ENCODE measurements around the gene ABCC3.

Gene ABCC3

DNA sequence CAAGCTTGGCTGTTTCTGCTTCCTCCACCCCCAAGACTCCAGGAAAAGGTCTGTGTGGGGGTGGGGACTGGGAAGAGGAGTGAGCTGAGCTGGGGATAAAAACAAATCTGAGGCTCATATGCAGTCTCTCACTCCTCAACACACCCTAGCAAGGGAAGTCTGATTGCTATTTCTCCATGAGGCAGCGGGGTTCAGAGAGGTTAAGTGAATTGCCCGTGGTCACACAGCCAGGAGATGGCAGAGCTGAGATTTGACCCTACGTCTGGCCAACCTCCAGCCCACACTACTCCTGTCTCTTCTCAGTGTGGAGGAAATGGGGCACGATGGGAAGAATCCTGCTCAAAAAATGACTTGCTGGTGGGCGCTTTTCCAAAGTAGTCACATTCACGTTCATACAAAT, 4.8 kb upstream of the ABCC3 start:
- peaks cover 4 to 7% of the 10 kb centered on the region in 2 donors for H3K4me1 Mint-ChIP-seq
- H3K27ac Mint-ChIP-seq, result no peak overlapping the region
- no peak for DNase-seq
- no peaks in the 10 kb centered on the region for H3K9me3 Mint-ChIP-seq
- H3K27me3 Mint-ChIP-seq, result peaks cover 69 to 87% of the 10 kb centered on the region in 2 donors
- H3K36me3 Mint-ChIP-seq, result no peaks in the 10 kb centered on the region
- no peak overlapping the region for H3K4me3 Mint-ChIP-seq
- ATAC-seq (replicated peaks), result no peak

DNA sequence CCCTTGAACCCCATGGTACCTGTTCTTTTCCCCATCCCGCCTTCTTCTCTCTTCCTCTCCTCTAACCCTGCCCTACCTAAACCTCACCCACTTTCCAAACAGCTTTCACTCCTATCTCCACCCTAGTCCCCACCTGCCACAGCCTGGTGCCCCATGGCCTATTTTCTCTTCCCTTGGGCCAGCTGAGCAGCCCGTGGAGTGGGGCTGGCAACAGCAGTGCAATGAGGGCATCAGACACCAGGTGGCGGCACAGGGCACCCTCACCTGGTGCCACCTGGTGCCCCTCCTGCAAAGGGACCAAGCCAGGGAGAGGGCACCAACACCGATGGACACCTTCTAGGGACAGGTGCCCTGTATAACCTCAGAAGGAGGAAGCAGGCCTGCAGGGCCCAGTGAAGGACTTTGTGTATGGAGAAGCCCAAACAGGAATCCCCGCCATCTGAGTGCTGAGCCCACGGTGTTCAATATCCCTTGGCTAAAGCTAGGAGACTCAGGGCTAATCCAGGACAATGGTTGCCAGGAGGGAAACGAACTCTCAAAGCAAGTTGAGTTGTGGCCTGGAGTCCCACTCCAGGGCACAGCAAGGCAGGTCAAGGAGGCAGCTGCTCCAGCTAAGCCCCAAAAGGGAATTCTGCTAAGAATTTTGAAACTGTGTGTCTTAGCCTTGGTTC, 4.0 kb upstream of the ABCC3 start:
- Mint-ChIP-seq H3K36me3 (no peaks in the 10 kb centered on the region), H3K4me3 (no peak overlapping the region), H3K9me3 (no peaks in the 10 kb centered on the region), H3K27me3 (peaks cover 69 to 87% of the 10 kb centered on the region in 2 donors), H3K27ac (no peak overlapping the region), H3K4me1 (peaks cover 4 to 7% of the 10 kb centered on the region in 2 donors)
- peak; percentile 14 for DNase-seq
- ATAC-seq (replicated peaks), result peak; percentile 55 to 68

- Mint-ChIP-seq H3K9me3 (no peaks in the 10 kb centered on the region), H3K4me1 (peaks cover 2 to 7% of the 10 kb centered on the region in 2 donors), H3K36me3 (no peaks in the 10 kb centered on the region), H3K4me3 (no peak overlapping the region), H3K27me3 (peaks cover 75 to 86% of the 10 kb centered on the region in 2 donors), H3K27ac (no peak overlapping the region)
- no peak for ATAC-seq (replicated peaks)
- DNase-seq, result no peak
Observed at GRCh38 chr17:50631195-50631907, 3.3 kb upstream of the ABCC3 start.

GRCh38 chr17:50631908-50632571, 2.6 kb upstream of the ABCC3 start:
- H3K36me3 Mint-ChIP-seq, result no peaks in the 10 kb centered on the region
- no peak for DNase-seq

GRCh38 chr17:50632637-50633036, 2.0 kb upstream of the ABCC3 start:
- Mint-ChIP-seq H3K27me3 (peaks cover 79 to 90% of the 10 kb centered on the region in 2 donors), H3K27ac (no peak overlapping the region), H3K4me1 (peaks cover 2 to 7% of the 10 kb centered on the region in 2 donors), H3K36me3 (no peaks in the 10 kb centered on the region), H3K9me3 (no peaks in the 10 kb centered on the region), H3K4me3 (no peak overlapping the region)
- ATAC-seq (replicated peaks) (no peak), DNase-seq (no peak)

More at GRCh38 chr17:50631908-50632571, 2.6 kb upstream of the ABCC3 start:
- Mint-ChIP-seq H3K27me3 (peaks cover 78 to 87% of the 10 kb centered on the region in 2 donors), H3K4me1 (peaks cover 2 to 7% of the 10 kb centered on the region in 2 donors), H3K27ac (no peak overlapping the region), H3K4me3 (no peak overlapping the region), H3K9me3 (no peaks in the 10 kb centered on the region)
- no peak for ATAC-seq (replicated peaks)

GRCh38 chr17:50633683-50634082, 998 bp upstream of the ABCC3 start:
- Mint-ChIP-seq H3K4me3 (no peak overlapping the region), H3K27ac (no peak overlapping the region), H3K9me3 (no peaks in the 10 kb centered on the region), H3K4me1 (peaks cover 0 to 2% of the 10 kb centered on the region in 2 donors), H3K27me3 (peaks cover 77 to 91% of the 10 kb centered on the region in 2 donors), H3K36me3 (no peaks in the 10 kb centered on the region)
- ATAC-seq (replicated peaks), result no peak
- no peak for DNase-seq

GRCh38 chr17:50634915-50635731, 442 bp downstream of the ABCC3 start:
- Mint-ChIP-seq H3K27ac (no peak overlapping the region), H3K4me1 (peaks cover 0 to 2% of the 10 kb centered on the region in 2 donors), H3K27me3 (peaks cover 70 to 86% of the 10 kb centered on the region in 2 donors), H3K36me3 (no peaks in the 10 kb centered on the region), H3K4me3 (no peak overlapping the region), H3K9me3 (no peaks in the 10 kb centered on the region)
- ATAC-seq (replicated peaks) (peak in 1 of 2 donors; percentile 4), DNase-seq (no peak)

DNA sequence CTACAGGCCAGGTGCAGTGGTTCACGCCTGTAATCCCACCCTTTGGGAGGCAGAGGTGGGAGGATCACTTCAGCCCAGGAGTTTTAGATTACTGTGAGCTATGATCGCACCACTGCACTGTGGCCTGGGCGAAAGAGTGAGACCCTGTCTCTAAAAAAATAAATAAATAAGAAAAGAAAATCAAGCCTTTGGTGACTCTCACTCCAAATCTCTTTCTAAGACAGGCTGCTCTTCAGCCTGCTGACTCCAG, 976 bp downstream of the ABCC3 start:
- Mint-ChIP-seq H3K4me1 (peaks cover 0 to 2% of the 10 kb centered on the region in 2 donors), H3K4me3 (no peak overlapping the region), H3K27ac (no peak overlapping the region), H3K9me3 (no peaks in the 10 kb centered on the region), H3K27me3 (peaks cover 65 to 83% of the 10 kb centered on the region in 2 donors), H3K36me3 (no peaks in the 10 kb centered on the region)
- ATAC-seq (replicated peaks) (no peak), DNase-seq (no peak)

DNA sequence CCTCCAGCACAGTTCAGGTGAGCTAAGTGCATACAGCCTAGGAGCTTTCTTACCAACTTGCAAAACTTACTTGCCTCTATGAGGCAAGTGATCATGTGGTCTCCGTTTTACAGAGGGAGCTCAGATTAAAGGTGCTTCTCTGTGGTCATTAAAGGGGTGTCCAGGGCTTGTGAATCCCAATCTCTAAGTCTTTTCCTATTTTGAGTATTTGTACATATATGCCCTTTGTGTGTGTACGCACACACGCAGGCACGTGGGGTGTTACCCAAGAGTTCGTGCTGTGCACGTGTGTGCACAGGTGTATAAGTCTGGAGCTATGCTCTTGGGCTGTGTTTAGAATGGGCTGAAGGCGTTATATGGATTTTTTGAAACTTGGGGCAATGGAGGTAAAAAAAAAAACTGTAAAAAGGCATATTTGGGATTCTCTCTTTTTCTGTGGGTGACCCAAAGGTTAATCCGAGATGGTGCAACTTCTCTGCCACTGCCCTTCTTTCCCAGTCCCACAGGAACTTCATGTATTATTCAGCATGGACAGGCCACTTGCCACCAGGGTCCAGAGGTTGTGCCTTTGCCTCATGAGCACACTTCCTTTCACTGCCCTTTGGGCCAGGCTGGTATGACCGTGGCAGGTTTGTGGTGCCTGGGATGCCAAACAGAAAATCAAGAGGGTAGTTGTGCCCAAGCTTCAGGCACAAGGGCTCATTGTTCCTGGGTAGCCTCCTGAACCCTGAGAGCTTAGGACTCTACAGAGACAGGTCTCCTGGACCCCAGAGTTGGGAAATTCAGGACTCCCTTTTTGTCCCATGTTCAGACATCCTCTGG, 1.5 kb downstream of the ABCC3 start:
- no peak for DNase-seq
- Mint-ChIP-seq H3K27me3 (peaks cover 61 to 83% of the 10 kb centered on the region in 2 donors), H3K36me3 (no peaks in the 10 kb centered on the region), H3K9me3 (no peaks in the 10 kb centered on the region), H3K4me3 (no peak overlapping the region), H3K27ac (no peak overlapping the region), H3K4me1 (peaks cover 0 to 2% of the 10 kb centered on the region in 2 donors)
- ATAC-seq (replicated peaks), result no peak

- Mint-ChIP-seq H3K9me3 (no peaks in the 10 kb centered on the region), H3K36me3 (no peaks in the 10 kb centered on the region), H3K27me3 (peaks cover 55 to 83% of the 10 kb centered on the region in 2 donors), H3K4me1 (peaks cover 0 to 2% of the 10 kb centered on the region in 2 donors), H3K4me3 (no peak overlapping the region), H3K27ac (no peak overlapping the region)
- no peak for DNase-seq
- ATAC-seq (replicated peaks), result no peak
Observed at GRCh38 chr17:50636804-50637195, 2.1 kb downstream of the ABCC3 start.

DNA sequence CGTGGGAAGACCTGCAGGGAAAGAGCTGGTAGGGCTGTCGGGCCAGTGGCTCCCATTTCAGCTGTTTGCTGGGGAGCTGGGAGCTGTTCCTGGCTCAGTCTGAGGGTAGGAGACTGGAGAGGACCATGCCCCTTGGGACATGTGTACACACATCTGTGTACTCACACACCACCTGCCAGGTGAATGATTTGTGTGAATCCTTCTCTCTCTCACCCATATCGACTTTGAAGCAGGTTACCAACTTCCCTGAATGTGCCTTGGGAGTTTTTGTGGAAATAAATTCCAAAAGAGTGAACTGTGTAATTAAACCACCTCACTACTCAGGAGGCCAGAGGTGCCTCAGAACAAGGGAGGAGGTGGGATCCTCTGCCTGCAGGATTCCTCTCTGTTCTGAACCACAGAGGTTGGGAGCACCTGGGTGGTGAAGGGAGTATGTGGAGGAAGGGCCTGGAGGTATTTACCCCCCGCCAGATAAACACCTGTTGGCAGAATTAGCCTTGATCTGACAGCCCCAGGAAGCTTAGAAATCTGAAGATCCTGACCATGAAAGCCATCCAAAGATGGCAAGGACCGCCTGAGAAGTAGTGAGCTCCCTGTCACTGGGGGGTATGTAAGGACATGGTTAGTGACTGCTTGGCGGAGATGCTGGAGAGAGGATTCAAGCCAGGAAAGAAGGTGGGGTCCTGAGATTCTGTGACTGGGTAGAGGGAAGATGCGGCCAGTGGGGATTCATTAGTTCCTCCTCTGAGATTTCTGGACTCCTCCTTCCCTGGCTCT, 3.3 kb downstream of the ABCC3 start:
- H3K9me3 Mint-ChIP-seq, result no peaks in the 10 kb centered on the region
- H3K36me3 Mint-ChIP-seq, result no peaks in the 10 kb centered on the region
- ATAC-seq (replicated peaks) (no peak), DNase-seq (no peak)
- H3K27me3 Mint-ChIP-seq, result peaks cover 46 to 76% of the 10 kb centered on the region in 2 donors
- no peaks in the 10 kb centered on the region for H3K4me1 Mint-ChIP-seq
- H3K4me3 Mint-ChIP-seq, result no peak overlapping the region
- no peak overlapping the region for H3K27ac Mint-ChIP-seq

DNA sequence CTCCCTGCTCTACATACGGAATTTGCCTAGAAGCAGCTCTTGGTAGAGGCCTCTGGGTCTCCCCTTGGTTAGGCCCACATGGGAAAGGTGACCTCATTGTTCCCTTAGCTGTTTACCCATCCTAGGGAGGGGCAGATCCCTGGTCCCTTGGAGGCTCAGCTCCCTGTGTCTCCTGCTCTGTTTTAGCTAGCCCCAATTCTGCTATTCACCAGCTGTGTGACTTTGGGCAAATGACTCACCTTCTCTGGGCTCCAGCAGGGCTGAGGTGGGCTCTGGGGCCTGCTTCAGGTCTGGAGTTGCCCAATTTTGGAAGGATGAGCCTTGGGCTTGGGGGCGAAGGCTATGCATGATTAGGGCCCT, 3.9 kb downstream of the ABCC3 start:
- DNase-seq (no peak), ATAC-seq (replicated peaks) (no peak)
- no peak overlapping the region for H3K27ac Mint-ChIP-seq
- H3K9me3 Mint-ChIP-seq, result no peaks in the 10 kb centered on the region
- H3K4me1 Mint-ChIP-seq, result no peaks in the 10 kb centered on the region
- H3K36me3 Mint-ChIP-seq, result no peaks in the 10 kb centered on the region
- H3K27me3 Mint-ChIP-seq, result peaks cover 46 to 75% of the 10 kb centered on the region in 2 donors
- H3K4me3 Mint-ChIP-seq, result no peak overlapping the region

All from stimulated activated naive B cell treated with anti-CD40 and anti-IgM and Interleukin-4, amounts not matched to agents 10 μg/mL and 1 μg/mL and 100 μg/mL, for 72 hours (primary cell).